H9 (cell line): ENCODE results near the gene CCNF. TPM values are rescaled to one million over a fixed set of nuclear protein-coding genes. Genes with fewer than 3 reads are reported as not detected.
"Not testable (repeated sequence)": the region's sequence is repeated elsewhere in the genome, so short reads cannot be mapped to it uniquely, and the experiment has no call there.

Source experiments
- DNase-seq: peaks from one replicate; pipeline ENCODE4 v3.0.0-alpha.2; 2017
- H2AFZ ChIP-seq: one replicate; pipeline ENCODE4 v1.6.1; 2013; ENCODE audit warnings: mild to moderate bottlenecking, low read length, control low read depth, moderate library complexity
- H2AK5ac ChIP-seq: 2 replicates; pipeline ENCODE4 v1.6.1; 2013; ENCODE audit warnings: low read length, control low read depth, mixed read lengths; ENCODE audit not compliant: insufficient read length
- H2BK120ac ChIP-seq: one replicate; pipeline ENCODE4 v1.6.1; 2013; ENCODE audit warnings: low read depth, mild to moderate bottlenecking, low read length, control low read depth, inconsistent platforms; ENCODE audit not compliant: poor library complexity, severe bottlenecking
- H2BK12ac ChIP-seq: 2 replicates; pipeline ENCODE4 v1.6.1; 2013; ENCODE audit warnings: low read length, control low read depth, mixed read lengths, low read depth; ENCODE audit not compliant: insufficient read length
- H2BK15ac ChIP-seq: 2 replicates; pipeline ENCODE4 v1.6.1; 2013; ENCODE audit warnings: low read depth, low read length, control low read depth
- H2BK20ac ChIP-seq: one replicate; pipeline ENCODE4 v1.6.1; 2013; ENCODE audit warnings: low read depth, mild to moderate bottlenecking, low read length, control low read depth, inconsistent platforms; ENCODE audit not compliant: poor library complexity, severe bottlenecking
- H2BK5ac ChIP-seq: 2 replicates; pipeline ENCODE4 v1.6.1; 2013; ENCODE audit warnings: low read length, control low read depth, mixed read lengths; ENCODE audit not compliant: insufficient read length
- H3K14ac ChIP-seq: 2 replicates; pipeline ENCODE4 v1.6.1; 2013; ENCODE audit warnings: low read length, control low read depth; ENCODE audit not compliant: insufficient read depth
- H3K18ac ChIP-seq: 2 replicates; pipeline ENCODE4 v1.6.1; 2013; ENCODE audit warnings: low read depth, mild to moderate bottlenecking, mixed read lengths, low read length, control low read depth; ENCODE audit not compliant: insufficient read length
- H3K23ac ChIP-seq: 2 replicates; pipeline ENCODE4 v1.6.1; 2013; ENCODE audit warnings: low read length, control low read depth, mixed read lengths, low read depth; ENCODE audit not compliant: insufficient read length
- H3K23me2 ChIP-seq: 2 replicates; pipeline ENCODE4 v1.6.1; 2013; ENCODE audit warnings: low read depth, mild to moderate bottlenecking, mixed read lengths, low read length, control low read depth; ENCODE audit not compliant: insufficient read length, poor library complexity, severe bottlenecking
- H3K27ac ChIP-seq: 2 replicates; pipeline ENCODE4 v1.5.1; 2013; ENCODE audit warnings: low read length, control low read depth, mixed read lengths, low read depth; ENCODE audit not compliant: insufficient read length
- H3K27me3 ChIP-seq: 2 replicates; pipeline ENCODE4 v1.6.1; 2013; ENCODE audit warnings: low read length, control low read depth, inconsistent platforms; ENCODE audit not compliant: insufficient read depth
- H3K4ac ChIP-seq: 2 replicates; pipeline ENCODE4 v1.6.1; 2013; ENCODE audit warnings: low read depth, mild to moderate bottlenecking, control low read depth, inconsistent platforms, low read length, moderate library complexity
- H3K4me1 ChIP-seq: 2 replicates; pipeline ENCODE4 v1.6.1; 2013; ENCODE audit warnings: low read length, control low read depth, inconsistent platforms; ENCODE audit not compliant: insufficient read depth
- H3K4me2 ChIP-seq: 2 replicates; pipeline ENCODE4 v1.6.1; 2013; ENCODE audit warnings: low read length, control low read depth, mixed read lengths; ENCODE audit not compliant: insufficient read length, insufficient read depth
- H3K56ac ChIP-seq: 2 replicates; pipeline ENCODE4 v1.6.1; 2013; ENCODE audit warnings: low read depth, mild to moderate bottlenecking, mixed read lengths, low read length, control low read depth; ENCODE audit not compliant: insufficient read length
- H3K79me1 ChIP-seq: 2 replicates; pipeline ENCODE4 v1.6.1; 2013; ENCODE audit warnings: low read depth, mild to moderate bottlenecking, moderate library complexity, low read length, control low read depth, inconsistent platforms; ENCODE audit not compliant: insufficient read depth, poor library complexity, severe bottlenecking
- H3K79me2 ChIP-seq: 2 replicates; pipeline ENCODE4 v1.6.1; 2013; ENCODE audit warnings: low read length, control low read depth, inconsistent platforms; ENCODE audit not compliant: insufficient read depth
- H3K9ac ChIP-seq: 2 replicates; pipeline ENCODE4 v1.6.1; 2013; ENCODE audit warnings: low read length, control low read depth, mixed read lengths; ENCODE audit not compliant: insufficient read length; ENCODE audit errors: extremely low read depth
- H3K9me3 ChIP-seq: one replicate; pipeline ENCODE4 v1.6.1; 2013; ENCODE audit warnings: low read depth, low read length, inconsistent platforms; ENCODE audit not compliant: control insufficient read depth
- H3T11ph ChIP-seq: one replicate; pipeline ENCODE4 v1.6.1; 2013; ENCODE audit warnings: mild to moderate bottlenecking, low read length, control low read depth, inconsistent platforms
- H4K20me1 ChIP-seq: one replicate; pipeline ENCODE4 v1.6.1; 2013; ENCODE audit not compliant: control insufficient read depth, insufficient read length, insufficient read depth
- H4K5ac ChIP-seq: 2 replicates; pipeline ENCODE4 v1.6.1; 2013; ENCODE audit warnings: low read depth, mild to moderate bottlenecking, mixed read lengths, low read length, control low read depth; ENCODE audit not compliant: insufficient read length
- H4K8ac ChIP-seq: replicated peaks from 2 replicates; pipeline ENCODE4 v1.6.1; 2013; ENCODE audit warnings: low read length, control low read depth, mixed read lengths, low read depth; ENCODE audit not compliant: insufficient read length
- H4K91ac ChIP-seq: 2 replicates; pipeline ENCODE4 v1.6.1; 2013; ENCODE audit warnings: low read depth, mild to moderate bottlenecking, moderate library complexity, mixed read lengths, low read length, control low read depth; ENCODE audit not compliant: insufficient read length
- H3K27ac Mint-ChIP-seq, 3 experiments: 2 replicates in 2 of 3; 3 replicates in 1 of 3; pipeline ENCODE4 v1.8.0; 2020 to 2021; ENCODE audit warnings: mixed read lengths in 3 of 3, mild to moderate bottlenecking in 1 of 3, moderate library complexity in 1 of 3
- H3K27me3 Mint-ChIP-seq: 2 replicates; pipeline ENCODE4 v1.8.0; 2021; ENCODE audit warnings: low read depth, mild to moderate bottlenecking, moderate library complexity, mixed read lengths
- H3K36me3 Mint-ChIP-seq, 3 experiments: 2 replicates in 2 of 3; 3 replicates in 1 of 3; pipeline ENCODE4 v1.8.0; 2020 to 2021; ENCODE audit warnings: low read depth in 3 of 3, mixed read lengths in 3 of 3; ENCODE audit not compliant: insufficient read depth in 1 of 3
- H3K4me1 Mint-ChIP-seq, 2 experiments: 2 replicates each; pipeline ENCODE4 v1.8.0; 2020; ENCODE audit warnings: mixed read lengths in 2 of 2
- H3K4me3 Mint-ChIP-seq, 2 experiments: 2 replicates in 1 of 2; 3 replicates in 1 of 2; pipeline ENCODE4 v1.8.0; 2020 to 2021; ENCODE audit warnings: mild to moderate bottlenecking in 2 of 2, mixed read lengths in 2 of 2, moderate library complexity in 1 of 2
- H3K9me3 Mint-ChIP-seq, 2 experiments: 2 replicates in 1 of 2; 3 replicates in 1 of 2; pipeline ENCODE4 v1.8.0; 2020; ENCODE audit warnings: mild to moderate bottlenecking in 2 of 2, mixed read lengths in 2 of 2, moderate library complexity in 1 of 2
- WGBS: extraction: QIAGEN DNeasy Blood & Tissue Kit; methylation state at CpG from one replicate; pipeline ENCODE4 v1.1.7; 2013; ENCODE audit warnings: missing lambda C conversion rate, low lambda C conversion rate, mixed read lengths; ENCODE audit not compliant: insufficient read length; ENCODE audit errors: extremely low coverage; 5-methylcytosine and 5-hydroxymethylcytosine counted together
- total RNA-seq: library from RNA; stranded (reverse); gene quantifications from 2 replicates; pipeline ENCODE4 v1.2.1, GENCODE V29; 2021
- TF ChIP-seq, protein P1 (sequence below): fragments of 200-600 bp; sonication (generic); conservative IDR thresholded peaks from 3 replicates; pipeline ENCODE4 v1.8.0; 2021; ENCODE audit warnings: antibody characterized with exemption, mild to moderate bottlenecking

The CCNF gene
- total RNA-seq, 1 experiment from 2014 or later, result 61.6 TPM

GRCh38 chr16:2478279-2478678 lies 49.0 kb downstream of the CCNF start:
- no peak overlapping the region for H3T11ph ChIP-seq
- H2AFZ ChIP-seq, result no peak overlapping the region
- H3K4me1 ChIP-seq, result no peaks in the 10 kb centered on the region
- H3K4ac ChIP-seq, result no peak overlapping the region
- Mint-ChIP-seq H3K27ac (peak overlapping the region in 1 of 3 experiments; percentile 65; a peak in 1 of 7 replicates), H3K9me3 (no peaks in the 10 kb centered on the region), H3K36me3 (no peaks in the 10 kb centered on the region; a peak in 1 of 7 replicates), H3K4me1 (peaks cover 6 to 8% of the 10 kb centered on the region in 2 experiments), H3K27me3 (peaks cover 19% of the 10 kb centered on the region), H3K4me3 (no peak overlapping the region)
- no peak overlapping the region for H4K5ac ChIP-seq
- no peaks in the 10 kb centered on the region for H3K9me3 ChIP-seq
- H3K23me2 ChIP-seq, result peaks cover 6% of the 10 kb centered on the region
- no peak for DNase-seq
- no peak overlapping the region for H3K27ac ChIP-seq
- no peak overlapping the region for H4K8ac ChIP-seq
- H3K27me3 ChIP-seq, result peaks cover 1% of the 10 kb centered on the region; the same call in 1 of the 2 replicates
- no peak overlapping the region for H3K9ac ChIP-seq
- no peaks in the 10 kb centered on the region; the same call in 1 of the 2 replicates for H3K79me2 ChIP-seq
- H3K14ac ChIP-seq, result no peak overlapping the region
- H2BK120ac ChIP-seq, result no peak overlapping the region
- H3K18ac ChIP-seq, result no peak overlapping the region
- H2BK15ac ChIP-seq, result no peak overlapping the region
- no peak overlapping the region for H2BK12ac ChIP-seq
- H4K20me1 ChIP-seq, result peaks cover 4% of the 10 kb centered on the region
- no peak overlapping the region for H3K23ac ChIP-seq
- WGBS, result no CpG with 5 or more reads among the region's 8 CpGs
- H3K79me1 ChIP-seq, result no peaks in the 10 kb centered on the region
- no peak overlapping the region for H2AK5ac ChIP-seq
- H2BK5ac ChIP-seq, result no peak overlapping the region
- H2BK20ac ChIP-seq, result no peak overlapping the region
- no peak overlapping the region for H3K56ac ChIP-seq
- TF ChIP-seq, protein P1, sequence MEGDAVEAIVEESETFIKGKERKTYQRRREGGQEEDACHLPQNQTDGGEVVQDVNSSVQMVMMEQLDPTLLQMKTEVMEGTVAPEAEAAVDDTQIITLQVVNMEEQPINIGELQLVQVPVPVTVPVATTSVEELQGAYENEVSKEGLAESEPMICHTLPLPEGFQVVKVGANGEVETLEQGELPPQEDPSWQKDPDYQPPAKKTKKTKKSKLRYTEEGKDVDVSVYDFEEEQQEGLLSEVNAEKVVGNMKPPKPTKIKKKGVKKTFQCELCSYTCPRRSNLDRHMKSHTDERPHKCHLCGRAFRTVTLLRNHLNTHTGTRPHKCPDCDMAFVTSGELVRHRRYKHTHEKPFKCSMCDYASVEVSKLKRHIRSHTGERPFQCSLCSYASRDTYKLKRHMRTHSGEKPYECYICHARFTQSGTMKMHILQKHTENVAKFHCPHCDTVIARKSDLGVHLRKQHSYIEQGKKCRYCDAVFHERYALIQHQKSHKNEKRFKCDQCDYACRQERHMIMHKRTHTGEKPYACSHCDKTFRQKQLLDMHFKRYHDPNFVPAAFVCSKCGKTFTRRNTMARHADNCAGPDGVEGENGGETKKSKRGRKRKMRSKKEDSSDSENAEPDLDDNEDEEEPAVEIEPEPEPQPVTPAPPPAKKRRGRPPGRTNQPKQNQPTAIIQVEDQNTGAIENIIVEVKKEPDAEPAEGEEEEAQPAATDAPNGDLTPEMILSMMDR, result no peak
- H3K4me2 ChIP-seq, result no peak overlapping the region
- no peak overlapping the region for H4K91ac ChIP-seq

DNA sequence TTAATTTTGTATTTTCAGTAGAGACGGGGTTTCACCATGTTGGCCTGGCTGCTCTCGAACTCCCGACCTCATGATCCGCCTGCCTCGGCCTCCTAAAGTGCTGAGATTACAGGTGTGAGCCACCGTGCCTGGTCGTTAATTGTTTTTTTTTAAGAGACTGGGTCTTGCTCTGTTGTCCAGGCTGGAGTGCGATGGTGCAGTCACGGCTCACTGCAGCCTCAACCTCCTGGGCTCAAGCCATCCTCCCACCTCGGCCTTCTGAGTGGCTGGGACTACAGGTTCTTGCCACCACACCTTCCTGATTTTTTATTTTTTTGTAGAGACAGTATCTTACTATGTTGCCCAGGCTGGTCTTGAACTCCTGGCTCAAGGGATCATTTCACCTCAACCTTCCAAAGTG lies 50.7 kb downstream of the CCNF start:
- H3K4ac ChIP-seq, H3K27me3 ChIP-seq, H3K79me1 ChIP-seq, H3K9me3 Mint-ChIP-seq, H3K56ac ChIP-seq, DNase-seq, H3T11ph ChIP-seq, H2AK5ac ChIP-seq, H3K14ac ChIP-seq, H3K27ac Mint-ChIP-seq, H3K9me3 ChIP-seq, H3K4me1 ChIP-seq, H3K27ac ChIP-seq, H3K18ac ChIP-seq, H2BK12ac ChIP-seq, H3K36me3 Mint-ChIP-seq, H3K4me2 ChIP-seq, H4K20me1 ChIP-seq, H4K5ac ChIP-seq, H3K9ac ChIP-seq, H4K8ac ChIP-seq, H3K4me3 Mint-ChIP-seq, H2BK20ac ChIP-seq, H2BK120ac ChIP-seq, H3K23ac ChIP-seq, H2AFZ ChIP-seq, H3K79me2 ChIP-seq, H3K23me2 ChIP-seq, H2BK15ac ChIP-seq, H4K91ac ChIP-seq, H2BK5ac ChIP-seq: not testable (repeated sequence)
- H3K27me3 Mint-ChIP-seq, result peaks cover 17% of the 10 kb centered on the region
- H3K4me1 Mint-ChIP-seq, result peaks cover 7 to 10% of the 10 kb centered on the region in 2 experiments
- WGBS, result no CpG with 5 or more reads among the region's 10 CpGs
